ENCODE results near the gene MAS1. TPM values are rescaled to one million over a fixed set of nuclear protein-coding genes. Genes with fewer than 3 reads are reported as not detected.

Gene MAS1
- total RNA-seq, 1 experiment from 2014 or later, result not detected

GRCh38 chr6:159897603-159898002 lies 6.8 kb downstream of the MAS1 start:
- no peak for TF ChIP-seq CTCF (IDR thresholded peaks at IDR 0.05; ENCODE audit: insufficient read depth in 1 of 2, low read depth in 1 of 2, low read length in 1 of 2, severe bottlenecking in 1 of 2, unreplicated experiment in 1 of 2)
- no peak for DNase-seq
- Mint-ChIP-seq H3K27ac (ENCODE audit: unreplicated experiment) (no peak overlapping the region), H3K4me1 (ENCODE audit: low read depth, unreplicated experiment) (no peaks in the 10 kb centered on the region), H3K36me3 (ENCODE audit: insufficient read depth, unreplicated experiment) (no peaks in the 10 kb centered on the region), H3K27me3 (ENCODE audit: insufficient read depth, unreplicated experiment) (peaks cover 10% of the 10 kb centered on the region), H3K9me3 (ENCODE audit: unreplicated experiment) (no peaks in the 10 kb centered on the region), H3K4me3 (ENCODE audit: unreplicated experiment) (no peak overlapping the region)
- H3K4me1 ChIP-seq, result no peaks in the 10 kb centered on the region
- POLR2A ChIA-PET, result no interaction called here
- no peaks in the 10 kb centered on the region for H3K36me3 ChIP-seq (ENCODE audit: control insufficient read depth, insufficient read depth, low read length)
- intact Hi-C loops (cut with micrococcal nuclease; ENCODE audit: unreplicated experiment), result no loop called here
- BruUV-seq (replicated peaks), result no TSS peak
- H3K9me3 ChIP-seq, result peaks cover 3% of the 10 kb centered on the region; the same call in 1 of the 2 replicates
- no peaks in the 10 kb centered on the region for H3K27me3 ChIP-seq (replicated peaks; ENCODE audit: control insufficient read depth, insufficient read depth, low read length)
- CTCF ChIA-PET, result no interaction called here
- H3K4me3 ChIP-seq (ENCODE audit: low read depth, low read length), result no peak overlapping the region

GRCh38 chr6:159898519-159898918 lies 7.7 kb downstream of the MAS1 start:
- no peak overlapping the region for H3K4me3 ChIP-seq (ENCODE audit: low read depth, low read length)
- H3K9me3 ChIP-seq, result peaks cover 3% of the 10 kb centered on the region; the same call in 1 of the 2 replicates
- no peak overlapping the region for H3K27ac Mint-ChIP-seq (ENCODE audit: unreplicated experiment)
- DNase-seq, result no peak
- no TSS peak for BruUV-seq (replicated peaks)
- CTCF ChIA-PET, result no interaction called here
- TF ChIP-seq CTCF (IDR thresholded peaks at IDR 0.05; ENCODE audit: insufficient read depth in 1 of 2, low read depth in 1 of 2, low read length in 1 of 2, severe bottlenecking in 1 of 2, unreplicated experiment in 1 of 2), result no peak
- POLR2A ChIA-PET, result no interaction called here
- no peak overlapping the region for H3K4me3 Mint-ChIP-seq (ENCODE audit: unreplicated experiment)
- no peaks in the 10 kb centered on the region for H3K4me1 ChIP-seq
- no peaks in the 10 kb centered on the region; the same call in 1 of the 2 replicates for H3K27me3 ChIP-seq (replicated peaks; ENCODE audit: control insufficient read depth, insufficient read depth, low read length)
- H3K4me1 Mint-ChIP-seq (ENCODE audit: low read depth, unreplicated experiment), result no peaks in the 10 kb centered on the region
- H3K36me3 ChIP-seq (ENCODE audit: control insufficient read depth, insufficient read depth, low read length), result no peaks in the 10 kb centered on the region
- no peaks in the 10 kb centered on the region for H3K36me3 Mint-ChIP-seq (ENCODE audit: insufficient read depth, unreplicated experiment)
- H3K27me3 Mint-ChIP-seq (ENCODE audit: insufficient read depth, unreplicated experiment), result peaks cover 8% of the 10 kb centered on the region
- intact Hi-C loops (cut with micrococcal nuclease; ENCODE audit: unreplicated experiment), result no loop called here
- H3K9me3 Mint-ChIP-seq (ENCODE audit: unreplicated experiment), result no peaks in the 10 kb centered on the region

GRCh38 chr6:159899994-159900745 lies 9.4 kb downstream of the MAS1 start:
- DNase-seq, result peak in 1 of 2 experiments; percentile 23
- no peaks in the 10 kb centered on the region for H3K36me3 ChIP-seq (ENCODE audit: control insufficient read depth, insufficient read depth, low read length)
- no peaks in the 10 kb centered on the region; the same call in 1 of the 2 replicates for H3K27me3 ChIP-seq (replicated peaks; ENCODE audit: control insufficient read depth, insufficient read depth, low read length)
- Mint-ChIP-seq H3K36me3 (ENCODE audit: insufficient read depth, unreplicated experiment) (no peaks in the 10 kb centered on the region), H3K27me3 (ENCODE audit: insufficient read depth, unreplicated experiment) (peaks cover 4% of the 10 kb centered on the region), H3K27ac (ENCODE audit: unreplicated experiment) (no peak overlapping the region), H3K4me1 (ENCODE audit: low read depth, unreplicated experiment) (no peaks in the 10 kb centered on the region), H3K9me3 (ENCODE audit: unreplicated experiment) (no peaks in the 10 kb centered on the region), H3K4me3 (ENCODE audit: unreplicated experiment) (no peak overlapping the region)
- peaks cover 3% of the 10 kb centered on the region; the same call in 1 of the 2 replicates for H3K9me3 ChIP-seq
- intact Hi-C loops (cut with micrococcal nuclease; ENCODE audit: unreplicated experiment), result no loop called here
- TF ChIP-seq CTCF (IDR thresholded peaks at IDR 0.05; ENCODE audit: insufficient read depth in 1 of 2, low read depth in 1 of 2, low read length in 1 of 2, severe bottlenecking in 1 of 2, unreplicated experiment in 1 of 2), result no peak
- ChIA-PET CTCF (no interaction called here), POLR2A (no interaction called here)
- no TSS peak for BruUV-seq (replicated peaks)
- no peak overlapping the region for H3K4me3 ChIP-seq (ENCODE audit: low read depth, low read length)
- H3K4me1 ChIP-seq, result no peaks in the 10 kb centered on the region
